GM23248 (cell line): ENCODE data around the gene ARHGAP8.

ENCODE experiments used
- EZH2 ChIP-seq: fragments of 200-600 bp; sonication (generic); IDR thresholded peaks from 2 replicates; pipeline ENCODE4 v1.6.1; 2018; ENCODE audit warnings: antibody characterized with exemption, mild to moderate bottlenecking; ENCODE audit not compliant: insufficient read depth, poor library complexity, severe bottlenecking
- EZH2phosphoT487 ChIP-seq: fragments of 200-600 bp; sonication (generic); IDR thresholded peaks from 2 replicates; pipeline ENCODE4 v1.6.1; 2018; ENCODE audit warnings: antibody characterized with exemption, moderate library complexity, mild to moderate bottlenecking, low read depth; ENCODE audit not compliant: insufficient read depth

DNA sequence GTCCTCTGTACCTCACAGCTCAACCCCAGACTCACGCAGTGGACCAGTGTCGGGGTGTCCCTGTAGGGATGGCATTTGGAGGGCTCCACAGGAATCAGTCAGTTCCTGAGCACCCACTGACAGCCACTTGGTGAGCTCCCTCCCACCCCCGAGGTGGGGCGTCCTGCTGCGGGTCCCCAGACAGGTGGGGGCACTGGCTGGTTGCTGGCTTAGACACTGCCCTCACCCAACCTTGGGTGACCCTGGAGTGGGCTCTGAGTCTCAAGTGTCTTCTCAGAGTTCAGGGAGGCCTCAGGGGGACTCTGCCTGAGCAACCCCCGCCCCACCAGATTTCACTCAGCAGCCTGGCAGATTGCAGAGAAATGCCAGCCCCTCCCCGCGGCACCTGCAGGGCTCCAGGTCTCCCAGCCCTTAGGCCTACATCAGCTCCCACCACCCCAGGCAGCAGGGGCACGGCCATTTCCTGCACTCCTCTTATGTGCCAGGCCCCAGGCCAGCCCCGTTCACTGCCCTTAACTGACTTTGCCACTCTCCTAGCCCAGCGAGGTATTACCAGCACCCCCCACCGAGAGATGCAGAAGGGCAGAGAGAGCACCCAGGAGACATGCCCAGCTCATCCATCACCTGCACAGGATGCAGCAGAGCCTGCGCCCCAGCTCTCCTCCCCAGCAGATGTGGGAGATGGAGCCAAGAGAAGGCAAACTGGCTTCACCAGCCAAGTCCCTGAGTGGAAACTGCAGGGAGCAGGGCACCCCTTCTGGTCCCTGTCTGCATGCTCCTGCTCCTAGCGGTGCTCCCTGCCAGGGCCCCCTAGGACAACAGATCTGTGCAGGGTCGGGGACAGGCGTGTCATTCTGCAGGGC lies 48.0 kb upstream of the ARHGAP8 start:
- no peak for TF ChIP-seq EZH2
- no peak for TF ChIP-seq EZH2phosphoT487
